NCI-H2029 (cell line): ENCODE results near the gene SORCS2.

ENCODE experiments used
- DNase-seq: peaks from one replicate; lab custom pipeline; 2025; lab: John Stamatoyannopoulos, UW

SORCS2 gene

GRCh38 chr4:7428261-7429068 lies 236.1 kb downstream of the SORCS2 start:
- no peak for DNase-seq

GRCh38 chr4:7429069-7429416 lies 236.7 kb downstream of the SORCS2 start:
- no peak for DNase-seq

- DNase-seq, result no peak
These were observed 237.3 kb downstream of the SORCS2 start for GRCh38 chr4:7429601-7430078.

GRCh38 chr4:7430368-7430964 lies 238.1 kb downstream of the SORCS2 start:
- DNase-seq, result no peak

DNA sequence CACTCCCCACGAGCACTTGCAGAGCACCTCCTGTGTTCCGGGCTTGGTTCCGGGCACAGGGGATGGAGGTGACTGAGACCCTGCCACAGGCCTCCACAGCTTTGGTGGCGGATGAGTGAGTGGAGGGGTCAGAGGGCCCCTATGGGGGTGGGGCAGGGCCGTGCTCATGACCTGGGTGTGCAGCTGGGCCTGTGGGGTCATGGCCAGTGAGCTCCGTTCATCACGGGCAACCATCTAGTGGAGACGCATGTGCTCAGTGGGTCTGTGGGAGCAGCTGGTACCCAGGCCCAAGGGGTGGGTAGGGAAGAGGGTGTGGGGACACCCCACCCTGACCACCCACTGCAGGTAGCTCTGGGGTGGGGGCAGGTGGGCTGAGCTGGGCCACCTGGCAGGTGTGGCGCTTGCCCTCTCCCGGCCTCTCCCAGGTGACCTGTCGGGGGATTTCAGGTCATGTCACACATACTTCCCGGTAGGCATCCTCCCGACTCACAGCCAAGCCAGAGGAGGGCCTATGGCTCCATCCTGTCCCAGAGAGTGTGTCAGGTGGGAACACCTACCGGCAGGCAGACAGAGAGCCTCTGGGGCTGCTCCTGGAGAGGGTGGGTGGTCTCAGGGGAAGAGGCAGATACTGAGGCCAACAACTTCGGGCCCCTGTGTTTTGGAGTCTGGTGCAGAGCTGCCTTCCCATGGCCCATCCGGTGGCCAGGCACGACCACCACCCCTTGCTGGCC lies 238.8 kb downstream of the SORCS2 start:
- no peak for DNase-seq

DNA sequence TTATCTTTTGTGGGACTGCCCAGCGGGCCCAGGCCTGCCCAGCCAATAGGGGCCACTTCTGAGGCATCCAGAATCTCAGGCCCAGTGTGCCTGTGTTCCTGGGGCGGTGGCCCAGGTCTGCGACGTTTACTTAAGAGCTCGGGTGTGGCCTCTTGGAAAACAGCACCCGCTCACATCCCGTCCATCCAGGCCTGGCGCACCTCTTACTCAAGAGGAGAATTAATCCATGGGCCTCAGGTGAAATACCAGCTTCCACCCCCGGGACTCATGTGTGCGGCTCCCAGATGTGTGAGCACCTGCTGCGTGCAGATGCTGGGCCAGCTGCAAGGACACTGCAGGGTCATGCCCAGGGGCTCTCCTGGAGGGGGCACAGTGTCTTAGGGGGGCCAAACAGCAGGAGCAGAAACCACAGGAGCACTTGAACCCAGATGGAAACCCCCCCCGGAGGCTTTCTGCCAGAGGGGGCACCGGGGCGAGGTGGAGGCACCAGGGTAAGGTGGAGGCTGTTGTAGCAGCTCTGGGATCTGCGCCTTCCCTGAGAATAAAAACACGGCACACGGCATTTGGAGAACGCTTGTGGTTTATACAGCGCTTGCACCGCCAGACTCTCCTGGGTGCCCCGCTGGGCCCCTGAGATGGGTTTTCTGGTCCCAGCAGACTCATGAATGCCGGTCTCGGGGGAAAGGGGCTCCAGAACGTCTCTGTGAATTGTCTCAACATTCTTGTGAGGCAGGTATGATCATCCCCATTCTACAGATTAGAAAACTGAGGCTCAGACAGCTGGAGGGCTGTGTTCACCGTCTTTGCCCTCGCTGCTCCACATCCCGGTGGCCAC lies 239.6 kb downstream of the SORCS2 start:
- no peak for DNase-seq

DNA sequence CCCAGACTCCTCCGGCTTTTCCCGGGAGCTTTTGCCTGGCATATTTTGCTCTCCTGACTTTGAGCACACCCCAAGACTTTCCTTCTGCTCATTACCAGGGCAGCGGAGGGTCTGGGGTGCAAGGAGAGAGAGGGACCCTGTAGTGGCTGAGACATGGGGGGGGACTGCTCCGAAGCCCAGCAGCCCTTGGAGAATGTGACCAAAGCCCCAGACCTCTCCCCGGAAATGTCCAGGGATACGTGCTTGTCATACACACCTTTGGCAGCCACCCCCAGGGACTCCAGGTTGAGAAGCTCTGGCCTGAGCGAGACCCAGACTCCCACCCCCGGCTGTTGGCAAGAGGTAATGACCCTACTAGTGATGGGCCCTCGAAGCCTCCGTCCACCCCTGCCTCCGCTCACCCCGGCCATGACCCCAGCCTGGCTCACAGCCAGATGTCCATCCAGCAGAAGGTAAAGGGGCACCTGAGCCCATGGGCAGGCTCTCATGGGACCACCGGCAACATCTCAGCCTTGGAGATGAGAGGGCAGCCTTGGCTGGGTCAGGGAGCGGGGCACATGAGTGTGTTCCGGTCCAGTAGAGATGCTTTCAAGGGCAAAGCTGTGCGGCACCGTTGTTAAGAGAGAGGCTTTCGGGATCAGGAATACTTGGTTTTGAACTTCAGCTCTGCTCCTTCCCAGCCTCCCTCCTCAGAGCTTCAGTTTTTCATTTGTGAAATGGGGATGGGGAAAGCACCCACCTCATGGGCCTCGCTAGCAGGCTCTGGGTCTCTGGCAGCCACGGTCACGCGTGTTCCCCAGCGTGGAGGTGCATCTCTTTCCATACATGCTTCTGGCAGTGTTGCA lies 240.4 kb downstream of the SORCS2 start:
- no peak for DNase-seq

- DNase-seq, result no peak
These were observed 241.2 kb downstream of the SORCS2 start for GRCh38 chr4:7433376-7434140.

GRCh38 chr4:7434141-7434765 lies 241.9 kb downstream of the SORCS2 start:
- no peak for DNase-seq

GRCh38 chr4:7434766-7435150 lies 242.4 kb downstream of the SORCS2 start, which contains the start of gene PSAPL1:
Gene PSAPL1 (minus strand): TSS chr4:7434930. CDS start chr4:7434879, 51 bp downstream.
- peak; percentile 49 for DNase-seq

GRCh38 chr4:7435471-7436061 lies 243.2 kb downstream of the SORCS2 start:
- no peak for DNase-seq

GRCh38 chr4:7436256-7436655 lies 243.9 kb downstream of the SORCS2 start:
- no peak for DNase-seq

- DNase-seq, result no peak
These were observed 247.4 kb downstream of the SORCS2 start for GRCh38 chr4:7439699-7440098.

- no peak for DNase-seq
These were observed 248.9 kb downstream of the SORCS2 start for GRCh38 chr4:7441201-7441600.

GRCh38 chr4:7442574-7443162 lies 250.3 kb downstream of the SORCS2 start:
- DNase-seq, result no peak

- DNase-seq, result no peak
These were observed 252.0 kb downstream of the SORCS2 start for GRCh38 chr4:7444314-7444713.

GRCh38 chr4:7444731-7445130 lies 252.4 kb downstream of the SORCS2 start:
- no peak for DNase-seq

DNA sequence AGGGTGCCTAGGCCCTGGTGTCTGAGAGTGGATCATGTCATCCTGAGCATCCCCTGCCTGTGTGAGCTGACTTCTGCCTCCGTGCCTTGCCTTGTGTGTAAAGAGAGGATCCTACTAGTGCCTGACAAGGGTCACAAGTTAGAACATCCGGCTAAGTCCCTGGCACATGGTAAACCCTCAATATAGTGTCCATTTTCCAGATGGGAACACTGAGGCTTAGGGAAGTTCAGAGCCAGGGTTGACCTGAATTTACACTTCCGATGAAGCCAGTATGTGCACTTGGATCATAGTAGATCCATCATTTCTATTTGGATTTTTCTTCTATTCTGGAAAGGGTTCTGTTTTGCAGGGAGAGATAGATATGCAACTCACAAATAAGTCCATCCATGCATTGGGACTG lies 254.9 kb downstream of the SORCS2 start:
- no peak for DNase-seq

DNA sequence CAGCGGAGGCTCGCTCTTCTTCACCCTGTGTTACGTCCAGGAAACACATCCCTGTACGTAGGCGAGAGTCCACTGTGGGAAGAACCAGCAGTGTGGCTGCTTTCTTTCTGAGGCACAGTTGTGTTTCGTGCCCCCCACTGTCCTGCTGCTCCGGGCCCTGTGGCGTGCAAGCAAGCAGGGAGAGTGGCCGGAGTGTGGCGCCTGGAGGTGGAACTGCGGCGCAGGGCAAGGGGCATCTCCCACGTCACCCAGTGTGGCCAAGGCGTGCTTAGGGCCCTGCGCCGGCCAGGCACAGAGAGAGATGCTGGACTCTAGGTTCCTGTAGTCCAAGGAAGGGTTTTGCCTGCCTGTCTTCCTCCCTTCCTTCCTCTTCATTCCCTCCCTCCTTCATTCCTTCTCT lies 255.7 kb downstream of the SORCS2 start:
- no peak for DNase-seq
